HepG2 (cell line): ENCODE data around the gene GATD1. TPM values are rescaled to one million over a fixed set of nuclear protein-coding genes. Genes with fewer than 3 reads are reported as not detected.

Experiments
- FOXC1 ChIP-seq: sonication (generic); formaldehyde crosslinking; IDR thresholded peaks from 2 replicates; pipeline ENCODE4 v1.8.0; 2022; ENCODE audit warnings: mild to moderate bottlenecking, missing genetic modification reagents, borderline replicate concordance
- HDAC2 ChIP-seq: sonication (generic); formaldehyde crosslinking; IDR thresholded peaks from 2 replicates; pipeline ENCODE4 v1.4.0; 2020; ENCODE audit warnings: missing genetic modification reagents
- MAFF ChIP-seq: IDR thresholded peaks from 2 replicates; pipeline ENCODE4 v1.6.1; 2011; ENCODE audit warnings: low read depth, low read length, improper control_type of control experiment
- MLXIP ChIP-seq: sonication (generic); formaldehyde crosslinking; IDR thresholded peaks from 2 replicates; pipeline ENCODE4 v1.9.0; 2021; ENCODE audit warnings: missing genetic modification reagents, borderline replicate concordance
- PRDM4 ChIP-seq: sonication (generic); formaldehyde crosslinking; IDR thresholded peaks from 2 replicates; pipeline ENCODE4 v1.9.0; 2021; ENCODE audit warnings: missing genetic modification reagents, borderline replicate concordance
- RFX3 ChIP-seq: IDR thresholded peaks from 2 replicates; pipeline ENCODE4 v1.6.1; 2016; ENCODE audit warnings: missing biosample characterization, missing genetic modification reagents
- SRSF1 ChIP-seq: fragments of 200-400 bp; formaldehyde crosslinking; optimal IDR thresholded peaks from 2 replicates; pipeline ENCODE3; 2017; ENCODE audit warnings: mild to moderate bottlenecking, low read depth, low read length, moderate library complexity
- TFAP4 ChIP-seq: sonication (generic); IDR thresholded peaks from 2 replicates; pipeline ENCODE4 v1.6.1; 2016; ENCODE audit warnings: low read depth, borderline replicate concordance
- ZBTB40 ChIP-seq, 2 experiments: fragments of 450-650 bp in 1 of 2; sonication (generic) in 1 of 2; formaldehyde crosslinking in 1 of 2; IDR thresholded peaks; 2 replicates each; pipeline versions ENCODE4 v1.6.1 to v1.8.0; 2016 to 2022; ENCODE audit warnings: antibody characterized with exemption in 1 of 2, mild to moderate bottlenecking in 1 of 2, missing genetic modification reagents in 1 of 2
- ZKSCAN8 ChIP-seq: IDR thresholded peaks from 2 replicates; pipeline ENCODE4 v1.6.1; 2016; ENCODE audit warnings: borderline replicate concordance, missing genetic modification reagents, missing compliant biosample characterization
- polyA plus RNA-seq, 8 experiments: library from polyadenylated mRNA; depleted of rRNA in 3 of 8; stranded (reverse) in 7 of 8; unstranded in 1 of 8; fragments of >200 nt; fragmentation: Illumina TruSeq in 4 of 8; extraction: Trizol in 4 of 8; gene quantifications; 2 replicates each; pipeline versions ENCODE4 v1.2.1 to v1.2.3, GENCODE V29; 2011 to 2016; ENCODE audit warnings: low read depth in 4 of 8, missing spikeins in 1 of 8, mixed read lengths in 1 of 8; ENCODE audit not compliant: insufficient read depth in 1 of 8
- total RNA-seq, 5 experiments: library from RNA; depleted of rRNA; stranded (reverse); fragments of >200 nt; fragmentation: Illumina TruSeq; extraction: Trizol; gene quantifications; 2 replicates each; pipeline ENCODE4 v1.2.3, GENCODE V29; 2016; ENCODE audit warnings: low read depth in 1 of 5

GATD1 gene
- total and polyA plus RNA-seq, 2 of the 13 experiments (the other 11 are each of a cell fraction or from before 2014, with no cell fraction given), result 31.3 to 60.5 TPM

GRCh38 chr11:818396-819128 lies 41.3 kb upstream of the GATD1 start, which contains the start of gene PNPLA2 (continued):
- TF ChIP-seq TFAP4 (no peak), ZBTB40 (IDR thresholded peaks at IDR 0.05) (no peak), ZBTB40 (CRISPR knock-in tag; IDR thresholded peaks at IDR 0.05) (peak; percentile 73), FOXC1 (CRISPR knock-in tag) (no peak), MAFF (no peak), HDAC2 (CRISPR knock-in tag) (no peak; the same call in 1 of the 2 replicates), SRSF1 (no peak), MLXIP (CRISPR knock-in tag) (no peak), ZKSCAN8 (no peak), PRDM4 (CRISPR knock-in tag) (no peak), RFX3 (no peak)
